H9 (cell line): ENCODE data around the gene TMEM239. TPM values are rescaled to one million over a fixed set of nuclear protein-coding genes. Genes with fewer than 3 reads are reported as not detected.

Experiments used
- DNase-seq: peaks from one replicate; pipeline ENCODE4 v3.0.0-alpha.2; 2017
- H2AFZ ChIP-seq: one replicate; pipeline ENCODE4 v1.6.1; 2013; ENCODE audit warnings: mild to moderate bottlenecking, low read length, control low read depth, moderate library complexity
- H2AK5ac ChIP-seq: 2 replicates; pipeline ENCODE4 v1.6.1; 2013; ENCODE audit warnings: low read length, control low read depth, mixed read lengths; ENCODE audit not compliant: insufficient read length
- H2BK120ac ChIP-seq: one replicate; pipeline ENCODE4 v1.6.1; 2013; ENCODE audit warnings: low read depth, mild to moderate bottlenecking, low read length, control low read depth, inconsistent platforms; ENCODE audit not compliant: poor library complexity, severe bottlenecking
- H2BK12ac ChIP-seq: 2 replicates; pipeline ENCODE4 v1.6.1; 2013; ENCODE audit warnings: low read length, control low read depth, mixed read lengths, low read depth; ENCODE audit not compliant: insufficient read length
- H2BK15ac ChIP-seq: 2 replicates; pipeline ENCODE4 v1.6.1; 2013; ENCODE audit warnings: low read depth, low read length, control low read depth
- H2BK20ac ChIP-seq: one replicate; pipeline ENCODE4 v1.6.1; 2013; ENCODE audit warnings: low read depth, mild to moderate bottlenecking, low read length, control low read depth, inconsistent platforms; ENCODE audit not compliant: poor library complexity, severe bottlenecking
- H2BK5ac ChIP-seq: 2 replicates; pipeline ENCODE4 v1.6.1; 2013; ENCODE audit warnings: low read length, control low read depth, mixed read lengths; ENCODE audit not compliant: insufficient read length
- H3K14ac ChIP-seq: 2 replicates; pipeline ENCODE4 v1.6.1; 2013; ENCODE audit warnings: low read length, control low read depth; ENCODE audit not compliant: insufficient read depth
- H3K18ac ChIP-seq: 2 replicates; pipeline ENCODE4 v1.6.1; 2013; ENCODE audit warnings: low read depth, mild to moderate bottlenecking, mixed read lengths, low read length, control low read depth; ENCODE audit not compliant: insufficient read length
- H3K23ac ChIP-seq: 2 replicates; pipeline ENCODE4 v1.6.1; 2013; ENCODE audit warnings: low read length, control low read depth, mixed read lengths, low read depth; ENCODE audit not compliant: insufficient read length
- H3K23me2 ChIP-seq: 2 replicates; pipeline ENCODE4 v1.6.1; 2013; ENCODE audit warnings: low read depth, mild to moderate bottlenecking, mixed read lengths, low read length, control low read depth; ENCODE audit not compliant: insufficient read length, poor library complexity, severe bottlenecking
- H3K27ac ChIP-seq: 2 replicates; pipeline ENCODE4 v1.5.1; 2013; ENCODE audit warnings: low read length, control low read depth, mixed read lengths, low read depth; ENCODE audit not compliant: insufficient read length
- H3K27me3 ChIP-seq: 2 replicates; pipeline ENCODE4 v1.6.1; 2013; ENCODE audit warnings: low read length, control low read depth, inconsistent platforms; ENCODE audit not compliant: insufficient read depth
- H3K4ac ChIP-seq: 2 replicates; pipeline ENCODE4 v1.6.1; 2013; ENCODE audit warnings: low read depth, mild to moderate bottlenecking, control low read depth, inconsistent platforms, low read length, moderate library complexity
- H3K4me1 ChIP-seq: 2 replicates; pipeline ENCODE4 v1.6.1; 2013; ENCODE audit warnings: low read length, control low read depth, inconsistent platforms; ENCODE audit not compliant: insufficient read depth
- H3K4me2 ChIP-seq: 2 replicates; pipeline ENCODE4 v1.6.1; 2013; ENCODE audit warnings: low read length, control low read depth, mixed read lengths; ENCODE audit not compliant: insufficient read length, insufficient read depth
- H3K56ac ChIP-seq: 2 replicates; pipeline ENCODE4 v1.6.1; 2013; ENCODE audit warnings: low read depth, mild to moderate bottlenecking, mixed read lengths, low read length, control low read depth; ENCODE audit not compliant: insufficient read length
- H3K79me1 ChIP-seq: 2 replicates; pipeline ENCODE4 v1.6.1; 2013; ENCODE audit warnings: low read depth, mild to moderate bottlenecking, moderate library complexity, low read length, control low read depth, inconsistent platforms; ENCODE audit not compliant: insufficient read depth, poor library complexity, severe bottlenecking
- H3K79me2 ChIP-seq: 2 replicates; pipeline ENCODE4 v1.6.1; 2013; ENCODE audit warnings: low read length, control low read depth, inconsistent platforms; ENCODE audit not compliant: insufficient read depth
- H3K9ac ChIP-seq: 2 replicates; pipeline ENCODE4 v1.6.1; 2013; ENCODE audit warnings: low read length, control low read depth, mixed read lengths; ENCODE audit not compliant: insufficient read length; ENCODE audit errors: extremely low read depth
- H3K9me3 ChIP-seq: one replicate; pipeline ENCODE4 v1.6.1; 2013; ENCODE audit warnings: low read depth, low read length, inconsistent platforms; ENCODE audit not compliant: control insufficient read depth
- H3T11ph ChIP-seq: one replicate; pipeline ENCODE4 v1.6.1; 2013; ENCODE audit warnings: mild to moderate bottlenecking, low read length, control low read depth, inconsistent platforms
- H4K20me1 ChIP-seq: one replicate; pipeline ENCODE4 v1.6.1; 2013; ENCODE audit not compliant: control insufficient read depth, insufficient read length, insufficient read depth
- H4K5ac ChIP-seq: 2 replicates; pipeline ENCODE4 v1.6.1; 2013; ENCODE audit warnings: low read depth, mild to moderate bottlenecking, mixed read lengths, low read length, control low read depth; ENCODE audit not compliant: insufficient read length
- H4K8ac ChIP-seq: replicated peaks from 2 replicates; pipeline ENCODE4 v1.6.1; 2013; ENCODE audit warnings: low read length, control low read depth, mixed read lengths, low read depth; ENCODE audit not compliant: insufficient read length
- H4K91ac ChIP-seq: 2 replicates; pipeline ENCODE4 v1.6.1; 2013; ENCODE audit warnings: low read depth, mild to moderate bottlenecking, moderate library complexity, mixed read lengths, low read length, control low read depth; ENCODE audit not compliant: insufficient read length
- H3K27ac Mint-ChIP-seq, 3 experiments: 2 replicates in 2 of 3; 3 replicates in 1 of 3; pipeline ENCODE4 v1.8.0; 2020 to 2021; ENCODE audit warnings: mixed read lengths in 3 of 3, mild to moderate bottlenecking in 1 of 3, moderate library complexity in 1 of 3
- H3K27me3 Mint-ChIP-seq: 2 replicates; pipeline ENCODE4 v1.8.0; 2021; ENCODE audit warnings: low read depth, mild to moderate bottlenecking, moderate library complexity, mixed read lengths
- H3K36me3 Mint-ChIP-seq, 3 experiments: 2 replicates in 2 of 3; 3 replicates in 1 of 3; pipeline ENCODE4 v1.8.0; 2020 to 2021; ENCODE audit warnings: low read depth in 3 of 3, mixed read lengths in 3 of 3; ENCODE audit not compliant: insufficient read depth in 1 of 3
- H3K4me1 Mint-ChIP-seq, 2 experiments: 2 replicates each; pipeline ENCODE4 v1.8.0; 2020; ENCODE audit warnings: mixed read lengths in 2 of 2
- H3K4me3 Mint-ChIP-seq, 2 experiments: 2 replicates in 1 of 2; 3 replicates in 1 of 2; pipeline ENCODE4 v1.8.0; 2020 to 2021; ENCODE audit warnings: mild to moderate bottlenecking in 2 of 2, mixed read lengths in 2 of 2, moderate library complexity in 1 of 2
- H3K9me3 Mint-ChIP-seq, 2 experiments: 2 replicates in 1 of 2; 3 replicates in 1 of 2; pipeline ENCODE4 v1.8.0; 2020; ENCODE audit warnings: mild to moderate bottlenecking in 2 of 2, mixed read lengths in 2 of 2, moderate library complexity in 1 of 2
- CTCF ChIP-seq: fragments of 200-600 bp; sonication (generic); conservative IDR thresholded peaks from 3 replicates; pipeline ENCODE4 v1.8.0; 2021; ENCODE audit warnings: antibody characterized with exemption, mild to moderate bottlenecking
- WGBS: extraction: QIAGEN DNeasy Blood & Tissue Kit; methylation state at CpG from one replicate; pipeline ENCODE4 v1.1.7; 2013; ENCODE audit warnings: missing lambda C conversion rate, low lambda C conversion rate, mixed read lengths; ENCODE audit not compliant: insufficient read length; ENCODE audit errors: extremely low coverage; 5-methylcytosine and 5-hydroxymethylcytosine counted together
- total RNA-seq: library from RNA; stranded (reverse); gene quantifications from 2 replicates; pipeline ENCODE4 v1.2.1, GENCODE V29; 2021

The TMEM239 gene
- total RNA-seq, 1 experiment from 2014 or later: not detected

GRCh38 chr20:2838847-2839671, 22.9 kb downstream of the TMEM239 start:
- no peak overlapping the region for H3K4me2 ChIP-seq
- H2BK5ac ChIP-seq: no peak overlapping the region
- WGBS: no CpG with 5 or more reads among the region's 15 CpGs

More at GRCh38 chr20:2838847-2839671, 22.9 kb downstream of the TMEM239 start:
- H3K9me3 Mint-ChIP-seq: peaks cover 0 to 4% of the 10 kb centered on the region in 2 experiments; a peak in 1 of 5 replicates
- Histone ChIP-seq H3K79me2 (no peaks in the 10 kb centered on the region), H3T11ph (no peak overlapping the region), H3K4ac (no peak overlapping the region), H2BK15ac (no peak overlapping the region), H3K56ac (no peak overlapping the region), H3K9me3 (no peaks in the 10 kb centered on the region), H3K23ac (no peak overlapping the region), H2AFZ (no peak overlapping the region), H3K79me1 (no peaks in the 10 kb centered on the region), H2BK20ac (no peak overlapping the region), H2BK12ac (no peak overlapping the region), H4K5ac (no peak overlapping the region), H3K27me3 (peaks cover 7% of the 10 kb centered on the region; the same call in 1 of the 2 replicates), H2BK120ac (no peak overlapping the region), H3K23me2 (peaks cover 7% of the 10 kb centered on the region), H3K9ac (no peak overlapping the region), H3K27ac (no peak overlapping the region), H3K18ac (no peak overlapping the region), H4K20me1 (no peaks in the 10 kb centered on the region), H3K14ac (no peak overlapping the region), H4K91ac (no peak overlapping the region), H3K4me1 (no peaks in the 10 kb centered on the region), H4K8ac (no peak overlapping the region), H2AK5ac (no peak overlapping the region)
- peaks cover 3 to 27% (median 23%) of the 10 kb centered on the region in 3 experiments for H3K36me3 Mint-ChIP-seq
- H3K27ac Mint-ChIP-seq: no peak overlapping the region
- DNase-seq: no peak
- peaks cover 12% of the 10 kb centered on the region for H3K27me3 Mint-ChIP-seq
- H3K4me1 Mint-ChIP-seq: peaks cover 4 to 10% of the 10 kb centered on the region in 2 experiments
- TF ChIP-seq CTCF: no peak
- peak overlapping the region; percentile 35 to 69 for H3K4me3 Mint-ChIP-seq
